Peyer's patch (tissue), 4 donors: ENCODE measurements around the gene CEP126.

ENCODE experiments used
- POLR2A ChIP-seq, 2 donors: fragments of 450-650 bp; IDR thresholded peaks; one replicate each; pipeline ENCODE4 v1.5.1; 2017; ENCODE audit warnings: antibody characterized with exemption in 2 of 2, mild to moderate bottlenecking in 2 of 2, moderate library complexity in 2 of 2
- TF ChIP-seq, protein P1 (sequence below), 6 experiments: fragments of 450-650 bp in 4 of 6; fragments of 200-600 bp in 2 of 6; sonication (generic) in 1 of 6; IDR thresholded peaks; one replicate each; pipeline ENCODE4 v1.5.1; 2017 to 2019; ENCODE audit warnings: antibody characterized with exemption in 6 of 6, mild to moderate bottlenecking in 3 of 6, moderate library complexity in 1 of 6

DNA sequence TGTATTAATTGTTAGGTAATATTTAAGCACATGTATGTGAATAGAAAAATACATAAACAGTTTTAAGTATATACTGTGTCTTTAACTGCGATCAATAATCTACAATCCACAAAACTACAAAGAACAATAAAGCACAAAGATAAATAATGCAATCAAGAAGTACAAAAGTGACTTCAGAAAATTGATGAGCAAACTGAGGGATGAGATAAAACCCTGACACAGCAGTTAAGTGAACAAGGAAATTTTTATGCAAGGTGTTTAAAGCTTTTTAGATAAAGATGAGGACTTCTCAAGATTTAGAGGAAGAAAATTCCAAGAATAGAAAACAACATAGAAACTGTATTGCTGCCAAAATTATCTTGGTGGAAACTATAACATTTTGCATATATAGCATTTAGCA, 60.0 kb downstream of the CEP126 start:
- TF ChIP-seq, protein P1, sequence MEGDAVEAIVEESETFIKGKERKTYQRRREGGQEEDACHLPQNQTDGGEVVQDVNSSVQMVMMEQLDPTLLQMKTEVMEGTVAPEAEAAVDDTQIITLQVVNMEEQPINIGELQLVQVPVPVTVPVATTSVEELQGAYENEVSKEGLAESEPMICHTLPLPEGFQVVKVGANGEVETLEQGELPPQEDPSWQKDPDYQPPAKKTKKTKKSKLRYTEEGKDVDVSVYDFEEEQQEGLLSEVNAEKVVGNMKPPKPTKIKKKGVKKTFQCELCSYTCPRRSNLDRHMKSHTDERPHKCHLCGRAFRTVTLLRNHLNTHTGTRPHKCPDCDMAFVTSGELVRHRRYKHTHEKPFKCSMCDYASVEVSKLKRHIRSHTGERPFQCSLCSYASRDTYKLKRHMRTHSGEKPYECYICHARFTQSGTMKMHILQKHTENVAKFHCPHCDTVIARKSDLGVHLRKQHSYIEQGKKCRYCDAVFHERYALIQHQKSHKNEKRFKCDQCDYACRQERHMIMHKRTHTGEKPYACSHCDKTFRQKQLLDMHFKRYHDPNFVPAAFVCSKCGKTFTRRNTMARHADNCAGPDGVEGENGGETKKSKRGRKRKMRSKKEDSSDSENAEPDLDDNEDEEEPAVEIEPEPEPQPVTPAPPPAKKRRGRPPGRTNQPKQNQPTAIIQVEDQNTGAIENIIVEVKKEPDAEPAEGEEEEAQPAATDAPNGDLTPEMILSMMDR (IDR thresholded peaks at IDR 0.05), result no peak
- TF ChIP-seq POLR2A (IDR thresholded peaks at IDR 0.05), result no peak
